Measurements from ENCODE around the gene KCNMA1. TPM values are rescaled to one million over a fixed set of nuclear protein-coding genes. Genes with fewer than 3 reads are reported as not detected.

KCNMA1 gene
- total RNA-seq, 1 donor from 2014 or later: 20.6 TPM

GRCh38 chr10:77561991-77562390 is 75.6 kb downstream of the KCNMA1 start:
- DNase-seq (ENCODE audit: low spot score): no peak

GRCh38 chr10:77560471-77560870 is 77.1 kb downstream of the KCNMA1 start:
- no peak for DNase-seq (ENCODE audit: low spot score)

- DNase-seq (ENCODE audit: low spot score): no peak
Observed at GRCh38 chr10:77560052-77560451, 77.6 kb downstream of the KCNMA1 start.

- DNase-seq (ENCODE audit: low spot score): no peak
Observed at GRCh38 chr10:77556990-77557601, 80.5 kb downstream of the KCNMA1 start.

- no peak for DNase-seq (ENCODE audit: low spot score)
Observed at GRCh38 chr10:77555591-77556212, 81.9 kb downstream of the KCNMA1 start.

- DNase-seq (ENCODE audit: low spot score): no peak
Observed at GRCh38 chr10:77554996-77555397, 82.6 kb downstream of the KCNMA1 start.

GRCh38 chr10:77553966-77554365 is 83.6 kb downstream of the KCNMA1 start:
- DNase-seq (ENCODE audit: low spot score): no peak

GRCh38 chr10:77553311-77553710 is 84.3 kb downstream of the KCNMA1 start:
- no peak for DNase-seq (ENCODE audit: low spot score)

- DNase-seq (ENCODE audit: low spot score): no peak
Observed at GRCh38 chr10:77552252-77552651, 85.4 kb downstream of the KCNMA1 start.

GRCh38 chr10:77550378-77550777 is 87.2 kb downstream of the KCNMA1 start:
- DNase-seq (ENCODE audit: low spot score): no peak

- no peak for DNase-seq (ENCODE audit: low spot score)
Observed at GRCh38 chr10:77548671-77549070, 88.9 kb downstream of the KCNMA1 start.

- DNase-seq (ENCODE audit: low spot score): no peak
Observed at GRCh38 chr10:77548157-77548556, 89.5 kb downstream of the KCNMA1 start.

GRCh38 chr10:77547307-77548050 is 90.1 kb downstream of the KCNMA1 start:
- DNase-seq (ENCODE audit: low spot score): no peak

- no peak for DNase-seq (ENCODE audit: low spot score)
Observed at GRCh38 chr10:77546042-77546441, 91.6 kb downstream of the KCNMA1 start.

- DNase-seq (ENCODE audit: low spot score): no peak
Observed at GRCh38 chr10:77545585-77545984, 92.0 kb downstream of the KCNMA1 start.

GRCh38 chr10:77544617-77545016 is 93.0 kb downstream of the KCNMA1 start:
- DNase-seq (ENCODE audit: low spot score): no peak

- no peak for DNase-seq (ENCODE audit: low spot score)
Observed at GRCh38 chr10:77542710-77543259, 94.8 kb downstream of the KCNMA1 start.

- DNase-seq (ENCODE audit: low spot score): no peak
Observed at GRCh38 chr10:77541944-77542343, 95.7 kb downstream of the KCNMA1 start.

GRCh38 chr10:77541247-77541646 is 96.4 kb downstream of the KCNMA1 start:
- DNase-seq (ENCODE audit: low spot score): no peak

- DNase-seq (ENCODE audit: low spot score): no peak
Observed at GRCh38 chr10:77539147-77539935, 98.3 kb downstream of the KCNMA1 start.

- DNase-seq (ENCODE audit: low spot score): no peak
Observed at GRCh38 chr10:77537720-77538373, 99.8 kb downstream of the KCNMA1 start.

Data from mesenteric fat pad (tissue), 1 donor.